Lung (tissue), 12 donors: ENCODE data around the gene TSC22D2. TPM values are rescaled to one million over a fixed set of nuclear protein-coding genes. Genes with fewer than 3 reads are reported as not detected.
"Not testable (repeated sequence)": the region's sequence is repeated elsewhere in the genome, so short reads cannot be mapped to it uniquely, and the experiment has no call there.

ENCODE experiments used
- ATAC-seq: fragments of 200-7000 bp; cut with Tn5 transposase; one replicate; pipeline ENCODE4 v1.9.1; 2020; ENCODE audit warnings: moderate number of reproducible peaks; ENCODE audit not compliant: insufficient read depth, low FRiP score
- DNase-seq, 3 donors: peaks; one replicate each; pipeline ENCODE4 v3.0.0-alpha.2; 2013 to 2017
- H3K27ac ChIP-seq, 2 donors: one replicate each; pipeline ENCODE4 v1.5.1; 2013; ENCODE audit warnings: mild to moderate bottlenecking in 2 of 2, moderate library complexity in 2 of 2, control low read depth in 1 of 2, inconsistent platforms in 1 of 2, low read depth in 1 of 2, low read length in 1 of 2
- H3K27me3 ChIP-seq, 3 donors: one replicate each; pipeline ENCODE4 v1.5.1; 2013; ENCODE audit warnings: low read length in 2 of 3; ENCODE audit not compliant: control insufficient read depth in 3 of 3, insufficient read depth in 3 of 3
- H3K36me3 ChIP-seq, 4 donors: one replicate each; pipeline ENCODE4 v1.5.1; 2013; ENCODE audit warnings: low read length in 4 of 4, mild to moderate bottlenecking in 1 of 4, moderate library complexity in 1 of 4; ENCODE audit not compliant: control insufficient read depth in 4 of 4, insufficient read depth in 4 of 4
- H3K4me1 ChIP-seq, 5 donors: one replicate each; pipeline ENCODE4 v1.5.1; 2013; ENCODE audit warnings: low read length in 5 of 5, mild to moderate bottlenecking in 2 of 5, moderate library complexity in 1 of 5; ENCODE audit not compliant: control insufficient read depth in 5 of 5, insufficient read depth in 5 of 5
- H3K4me3 ChIP-seq: one replicate; pipeline ENCODE4 v1.5.1; 2013; ENCODE audit warnings: mild to moderate bottlenecking, control low read depth, moderate library complexity
- H3K9ac ChIP-seq, 2 donors: one replicate each; pipeline ENCODE4 v1.5.1; 2013; ENCODE audit warnings: low read length in 2 of 2, control low read depth in 1 of 2; ENCODE audit not compliant: insufficient read depth in 1 of 2
- H3K9me3 ChIP-seq, 4 donors: one replicate each; pipeline ENCODE4 v1.5.1; 2013; ENCODE audit warnings: low read length in 3 of 4, mild to moderate bottlenecking in 1 of 4, moderate library complexity in 1 of 4; ENCODE audit not compliant: control insufficient read depth in 4 of 4, insufficient read depth in 3 of 4
- WGBS, 2 donors: extraction: QIAGEN DNeasy Blood & Tissue Kit; methylation state at CpG; one replicate each; pipeline ENCODE4 v1.1.7; 2013; 5-methylcytosine and 5-hydroxymethylcytosine counted together
- polyA plus RNA-seq, 2 donors: library from polyadenylated mRNA; stranded (reverse); fragments of 200-250 nt; gene quantifications; one replicate each; pipeline ENCODE4 v1.2.1, GENCODE V29; 2013
- total RNA-seq, 2 donors: library from RNA; depleted of rRNA in 1 of 2; stranded (reverse); fragments of >200 nt in 1 of 2; gene quantifications; one replicate each; pipeline ENCODE4 v1.2.1, GENCODE V29; 2014 to 2021
- TF ChIP-seq, protein P1 (sequence below): IDR thresholded peaks from 2 replicates; pipeline ENCODE4 v1.5.1; 2012; ENCODE audit warnings: mild to moderate bottlenecking; ENCODE audit errors: control extremely low read depth, extremely low read depth
- donor health status: control.
- donor health status: control.
- donor health status: Bipolar disorder and iron deficiency.
- donor health status: healthy.
- donor health status: DM: yes; HTN: yes; CAD: no.

Gene TSC22D2
- total and polyA plus RNA-seq, 4 donors: 8.8 to 57.7 (median 18.7) TPM

DNA sequence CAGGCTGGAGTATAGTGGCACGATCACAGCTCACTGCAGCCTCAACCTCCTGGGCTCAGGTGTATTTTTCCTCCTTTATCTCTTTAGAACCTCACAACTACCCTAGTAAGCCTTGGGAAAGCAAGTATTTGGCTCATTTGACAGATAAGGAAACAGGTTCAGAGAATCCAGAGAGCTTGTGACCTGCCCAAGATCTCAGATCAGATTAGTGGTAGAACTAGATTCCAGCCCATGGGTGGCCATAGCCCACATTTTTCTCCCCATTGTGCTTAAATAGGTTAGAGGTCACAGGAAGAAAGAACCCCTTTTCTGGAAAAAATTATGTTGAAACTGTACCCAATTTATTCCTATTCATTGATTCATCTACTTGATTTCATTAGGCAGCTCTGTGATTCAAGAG, 64.3 kb downstream of the TSC22D2 start:
- DNase-seq (no peak), ATAC-seq (no peak)
- TF ChIP-seq, protein P1, sequence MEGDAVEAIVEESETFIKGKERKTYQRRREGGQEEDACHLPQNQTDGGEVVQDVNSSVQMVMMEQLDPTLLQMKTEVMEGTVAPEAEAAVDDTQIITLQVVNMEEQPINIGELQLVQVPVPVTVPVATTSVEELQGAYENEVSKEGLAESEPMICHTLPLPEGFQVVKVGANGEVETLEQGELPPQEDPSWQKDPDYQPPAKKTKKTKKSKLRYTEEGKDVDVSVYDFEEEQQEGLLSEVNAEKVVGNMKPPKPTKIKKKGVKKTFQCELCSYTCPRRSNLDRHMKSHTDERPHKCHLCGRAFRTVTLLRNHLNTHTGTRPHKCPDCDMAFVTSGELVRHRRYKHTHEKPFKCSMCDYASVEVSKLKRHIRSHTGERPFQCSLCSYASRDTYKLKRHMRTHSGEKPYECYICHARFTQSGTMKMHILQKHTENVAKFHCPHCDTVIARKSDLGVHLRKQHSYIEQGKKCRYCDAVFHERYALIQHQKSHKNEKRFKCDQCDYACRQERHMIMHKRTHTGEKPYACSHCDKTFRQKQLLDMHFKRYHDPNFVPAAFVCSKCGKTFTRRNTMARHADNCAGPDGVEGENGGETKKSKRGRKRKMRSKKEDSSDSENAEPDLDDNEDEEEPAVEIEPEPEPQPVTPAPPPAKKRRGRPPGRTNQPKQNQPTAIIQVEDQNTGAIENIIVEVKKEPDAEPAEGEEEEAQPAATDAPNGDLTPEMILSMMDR: no peak
- no peaks in the 10 kb centered on the region for H3K4me1 ChIP-seq
- no peaks in the 10 kb centered on the region for H3K27me3 ChIP-seq
- 89 to 96% methylated on average over 1 of the region's 1 CpG for WGBS, 2 donors
- H3K27ac ChIP-seq: no peak overlapping the region
- H3K36me3 ChIP-seq: no peaks in the 10 kb centered on the region
- H3K9me3 ChIP-seq: peaks cover 0 to 5% (median 2%) of the 10 kb centered on the region in 4 donors
- H3K9ac ChIP-seq: no peak overlapping the region
- H3K4me3 ChIP-seq: no peak overlapping the region

DNA sequence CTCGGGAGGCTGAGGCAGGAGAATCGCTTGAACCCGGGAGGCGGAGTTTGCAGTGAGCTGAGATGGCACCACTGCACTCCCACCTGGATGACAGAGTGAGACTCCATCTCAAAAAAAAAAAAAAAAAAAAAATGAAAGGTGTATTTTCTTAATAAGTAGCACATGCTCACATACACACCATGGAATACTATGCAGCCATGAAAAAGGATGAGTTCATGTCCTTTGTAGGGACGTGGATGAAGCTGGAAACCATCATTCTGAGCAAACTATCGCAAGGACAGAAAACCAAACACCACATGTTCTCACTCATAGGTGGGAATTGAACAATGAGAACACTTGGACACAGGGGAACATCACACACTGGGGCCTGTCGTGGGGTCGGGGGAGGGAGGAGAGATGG, 65.1 kb downstream of the TSC22D2 start:
- not testable (repeated sequence) for H3K36me3 ChIP-seq, H3K27ac ChIP-seq, ATAC-seq, DNase-seq, H3K9me3 ChIP-seq, H3K27me3 ChIP-seq, H3K4me1 ChIP-seq, H3K9ac ChIP-seq, H3K4me3 ChIP-seq
- WGBS, 2 donors: 92 to 97% methylated on average over 8 of the region's 8 CpGs

- Histone ChIP-seq H3K27ac (no peak overlapping the region), H3K36me3 (no peaks in the 10 kb centered on the region), H3K9me3 (peaks cover 0 to 6% (median 4%) of the 10 kb centered on the region in 4 donors), H3K9ac (no peak overlapping the region), H3K4me1 (no peaks in the 10 kb centered on the region), H3K27me3 (no peaks in the 10 kb centered on the region), H3K4me3 (no peak overlapping the region)
- ATAC-seq: no peak
- DNase-seq: no peak
- TF ChIP-seq, protein P1: no peak
These were observed 71.3 kb downstream of the TSC22D2 start for GRCh38 chr3:150479370-150479769.

DNA sequence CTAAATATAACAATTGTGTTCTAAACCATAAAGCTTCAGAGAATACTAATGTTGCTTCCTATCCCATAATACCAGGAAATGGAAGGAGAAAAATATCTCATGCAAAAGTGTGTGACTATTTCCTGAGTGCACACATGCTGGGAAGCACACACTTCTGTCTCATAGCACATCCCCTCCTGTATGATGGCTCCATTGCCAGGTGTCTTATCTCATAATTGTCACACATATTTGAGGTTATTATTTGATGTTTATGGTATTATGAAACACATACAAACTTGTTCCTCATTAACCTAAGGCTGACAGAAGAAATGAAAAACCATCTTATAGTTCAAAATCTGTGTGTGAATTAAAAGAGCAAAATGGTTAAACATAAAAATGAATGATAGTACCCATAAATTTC, 72.8 kb downstream of the TSC22D2 start:
- TF ChIP-seq, protein P1: no peak
- DNase-seq: peak in 1 of 3 donors; percentile 18
- Histone ChIP-seq H3K9me3 (peaks cover 0 to 7% (median 4%) of the 10 kb centered on the region in 4 donors), H3K27me3 (no peaks in the 10 kb centered on the region), H3K4me3 (no peak overlapping the region), H3K4me1 (no peaks in the 10 kb centered on the region), H3K9ac (no peak overlapping the region), H3K36me3 (no peaks in the 10 kb centered on the region), H3K27ac (no peak overlapping the region)
- no peak for ATAC-seq
